Measurements from ENCODE around the gene GTF3C4.

- TF ChIP-seq CTCF (IDR thresholded peaks at IDR 0.05) (no peak), POLR2A (IDR thresholded peaks at IDR 0.05) (no peak)
These were observed 35.9 kb upstream of the GTF3C4 start for GRCh38 chr9:132634327-132634726.

Data from body of pancreas (tissue), 4 donors.